Right ventricle myocardium superior (tissue), 1 donor: ENCODE measurements around the gene CACNA2D2. TPM values are rescaled to one million over a fixed set of nuclear protein-coding genes. Genes with fewer than 3 reads are reported as not detected.
A peak's percentile ranks its signal among the peaks of the same experiment; 100 is the strongest.

Experiments
- ATAC-seq: fragments of 200-7000 bp; cut with Tn5 transposase; one replicate; pipeline ENCODE4 v1.9.1; 2020; ENCODE audit warnings: mild to moderate bottlenecking; ENCODE audit not compliant: poor library complexity
- DNase-seq: peaks from one replicate; pipeline ENCODE4 v3.0.0-alpha.2; 2020
- intact Hi-C: fragments of 100-400 bp; cut with DNase I; formaldehyde crosslinking; loops from one replicate; pipeline ENCODE4 v1.11.2; 2022
- total RNA-seq: library from RNA; stranded (reverse); fragmentation: NEBNext Ultra II Directional; extraction: Animal tissue kit (Norgen Biotek cat#: 25700); gene quantifications from one replicate; pipeline ENCODE4 v1.2.1, GENCODE V29; 2021
- donor health status: DM: no; HTN: yes; CAD: no; lungs with severe emphysema.

The CACNA2D2 gene
- total RNA-seq, 1 donor from 2014 or later: 1.6 TPM

DNA sequence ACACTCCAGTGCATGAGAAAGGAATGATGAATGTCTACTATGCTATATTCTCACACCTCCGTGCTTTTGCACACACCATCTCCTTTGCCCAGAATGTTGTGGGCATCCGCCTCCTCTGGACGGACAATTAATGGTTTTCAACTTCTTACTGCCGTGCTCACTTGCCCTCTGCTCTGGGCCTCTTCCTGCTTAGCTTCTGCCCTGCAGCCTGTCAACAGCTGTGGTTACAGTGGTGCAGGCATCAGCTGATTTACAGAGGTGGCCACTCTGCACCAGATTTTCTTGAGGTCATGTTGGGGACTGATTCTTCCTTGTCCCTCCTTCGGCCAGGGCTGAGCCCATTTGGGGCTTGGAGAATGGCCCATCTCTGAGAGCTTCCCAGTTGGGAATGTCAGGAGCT is 87.6 kb downstream of the CACNA2D2 start:
- ATAC-seq: no peak
- no peak for DNase-seq
- intact Hi-C loops: no loop called here

DNA sequence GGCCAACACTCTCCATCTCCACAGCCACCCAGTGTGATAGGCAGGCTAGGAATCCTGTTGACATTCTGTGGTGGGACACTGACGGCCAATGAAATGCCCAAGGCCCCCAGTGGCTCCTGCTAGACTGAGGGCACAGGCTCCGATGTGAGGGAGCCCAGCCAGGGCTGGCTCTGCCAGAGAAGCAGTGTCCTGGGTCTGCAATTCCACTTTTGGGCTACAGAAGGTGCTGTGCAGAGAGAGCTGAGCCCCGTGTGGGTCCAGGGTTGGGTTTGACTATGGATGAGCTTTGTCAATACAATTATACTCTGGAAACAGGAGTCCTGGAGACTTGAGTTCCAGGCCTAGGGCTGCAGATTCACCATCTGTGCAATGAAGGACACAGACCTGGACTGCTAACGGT is 88.4 kb downstream of the CACNA2D2 start:
- ATAC-seq: no peak
- intact Hi-C loops: no loop called here
- no peak for DNase-seq

DNA sequence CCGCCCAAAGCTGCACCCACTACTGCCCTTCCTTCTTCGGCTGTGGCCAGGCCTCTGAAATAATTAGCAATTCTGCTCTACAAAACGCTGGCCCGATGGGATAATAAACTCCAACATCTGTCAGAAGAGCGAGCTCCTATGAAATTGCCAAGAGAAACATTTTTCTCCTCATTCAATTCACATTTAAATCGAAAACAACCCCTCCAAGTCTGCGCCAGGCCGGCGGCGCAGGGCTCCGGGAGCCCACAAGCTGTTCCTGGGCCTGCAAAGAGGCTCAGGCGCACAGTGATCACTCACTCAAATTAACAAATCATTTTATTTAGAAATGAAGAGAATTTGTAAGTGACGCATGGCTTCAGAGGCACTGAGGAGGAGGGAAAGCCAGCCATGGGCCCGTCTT is 88.8 kb downstream of the CACNA2D2 start:
- intact Hi-C loops: no loop called here
- no peak for DNase-seq
- ATAC-seq: no peak

DNA sequence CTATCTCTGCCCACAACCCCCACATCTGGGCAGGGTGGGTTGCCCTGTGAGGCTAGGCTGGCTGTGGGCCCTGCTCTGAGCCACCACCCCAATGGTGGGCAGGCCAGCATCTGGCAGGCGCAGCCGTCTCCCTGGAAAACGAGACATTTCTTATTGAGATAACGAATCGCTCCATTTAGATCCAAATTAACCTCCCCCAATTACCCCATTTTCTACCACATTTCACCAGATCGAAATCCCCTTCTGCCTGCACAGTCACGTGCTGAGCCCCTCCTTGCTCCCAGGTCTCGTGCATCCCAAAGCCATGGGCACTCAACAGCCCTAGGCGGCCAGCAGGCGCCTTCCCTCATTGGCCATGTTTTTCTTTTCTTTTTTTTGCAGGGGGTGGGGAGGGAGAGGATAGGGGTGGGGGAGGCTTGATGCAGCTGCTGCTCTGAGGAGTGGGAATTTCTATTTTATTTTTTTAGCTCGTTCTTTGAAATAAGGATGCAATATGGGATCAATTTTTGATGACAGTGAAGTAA is 91.1 kb downstream of the CACNA2D2 start:
- intact Hi-C loops: no loop called here

DNA sequence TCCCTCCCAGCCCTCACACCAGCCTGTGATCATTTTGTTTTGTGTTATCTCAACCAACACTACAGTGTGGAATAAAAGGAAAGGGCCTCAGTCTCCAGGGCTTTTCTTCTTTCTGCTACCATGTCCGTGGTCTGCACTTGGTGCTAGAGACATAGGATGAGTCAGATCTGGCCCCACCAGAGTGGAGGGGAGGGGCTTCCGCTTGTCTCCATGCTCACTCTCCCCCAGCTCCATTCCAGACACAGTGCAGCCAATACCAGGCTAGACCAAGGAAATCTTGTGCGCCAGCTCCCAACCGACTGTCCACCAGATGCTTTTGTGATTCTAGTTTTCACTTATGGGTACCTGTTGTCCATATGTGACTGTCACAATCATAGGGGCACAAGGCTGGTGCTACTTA is 92.2 kb downstream of the CACNA2D2 start:
- DNase-seq (no peak), ATAC-seq (no peak)
- intact Hi-C loops: no loop called here

More for the DNA sequence above, 91.1 kb downstream of the CACNA2D2 start:
- DNase-seq (no peak), ATAC-seq (no peak)

DNA sequence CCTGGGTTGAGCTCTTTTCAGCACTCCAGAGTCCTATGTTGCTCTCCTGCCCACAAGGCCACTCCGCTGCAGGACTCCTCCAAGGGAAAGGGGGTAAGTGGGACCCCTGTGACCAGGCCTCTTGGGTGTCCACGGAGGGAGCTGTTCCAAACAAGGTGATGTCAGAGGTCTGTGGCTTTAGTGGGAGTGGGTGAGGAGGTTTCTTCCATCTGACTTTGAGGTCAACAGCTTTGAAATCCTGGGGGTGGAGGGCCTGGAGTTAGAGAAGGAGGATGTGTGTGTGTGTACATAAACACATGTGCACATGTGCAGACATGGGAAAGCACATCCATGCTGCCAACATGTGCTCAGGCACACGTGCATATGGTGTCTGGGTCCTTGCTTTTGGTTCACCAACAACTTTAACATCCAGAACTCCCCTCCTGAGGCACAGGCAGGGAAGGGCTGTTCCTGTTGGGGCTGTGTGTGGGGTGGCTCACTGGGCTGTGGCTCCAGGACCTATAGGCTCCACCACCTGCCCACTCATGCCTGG is 92.8 kb downstream of the CACNA2D2 start:
- intact Hi-C loops: no loop called here
- DNase-seq: no peak
- no peak for ATAC-seq

DNA sequence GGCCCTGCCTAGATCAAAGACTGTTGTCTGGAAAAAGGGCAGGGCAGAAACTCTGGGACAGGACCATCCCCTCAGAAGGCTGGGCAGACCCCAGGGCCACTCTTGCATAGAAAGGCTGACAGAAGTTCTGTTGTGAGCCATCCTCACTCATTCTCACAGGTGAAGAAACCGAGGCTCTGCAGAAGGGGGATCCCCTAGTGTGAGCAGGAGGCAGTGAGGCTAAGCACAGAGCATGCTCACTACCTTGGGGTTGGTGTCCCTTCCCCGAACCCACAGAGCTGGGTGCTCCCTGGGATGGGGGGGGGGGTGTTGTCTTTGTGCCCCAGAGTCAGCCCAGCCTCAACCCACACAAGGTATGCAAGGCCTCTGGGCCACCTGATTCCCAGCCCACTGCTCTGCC is 93.2 kb downstream of the CACNA2D2 start:
- ATAC-seq (no peak), DNase-seq (no peak)
- intact Hi-C loops: no loop called here

DNA sequence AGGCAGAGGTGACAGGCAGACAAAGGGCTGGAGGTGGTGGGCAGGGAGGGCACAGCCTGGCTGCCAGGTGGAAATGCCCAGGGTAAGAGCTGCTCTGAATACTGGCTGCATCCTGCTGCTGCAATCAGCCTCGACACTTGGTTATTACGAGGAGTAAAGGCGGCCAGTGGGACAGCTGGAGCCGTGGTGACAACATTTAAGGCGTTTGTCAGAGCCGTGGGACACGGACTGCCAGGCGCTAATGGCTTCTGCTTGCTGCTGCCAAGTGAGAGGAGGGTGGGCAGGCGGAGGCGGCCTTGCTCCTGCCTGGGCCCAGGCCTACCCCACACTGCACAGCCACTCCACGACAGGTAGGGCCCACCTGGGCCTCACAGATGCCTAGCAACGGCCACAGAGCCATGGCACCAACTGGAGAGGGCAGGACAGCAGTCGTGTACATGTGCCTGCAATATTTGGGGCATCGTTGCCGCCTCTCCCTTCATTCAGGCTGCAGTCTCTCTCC is 94.9 kb downstream of the CACNA2D2 start:
- ATAC-seq: no peak
- intact Hi-C loops: no loop called here
- DNase-seq: no peak

DNA sequence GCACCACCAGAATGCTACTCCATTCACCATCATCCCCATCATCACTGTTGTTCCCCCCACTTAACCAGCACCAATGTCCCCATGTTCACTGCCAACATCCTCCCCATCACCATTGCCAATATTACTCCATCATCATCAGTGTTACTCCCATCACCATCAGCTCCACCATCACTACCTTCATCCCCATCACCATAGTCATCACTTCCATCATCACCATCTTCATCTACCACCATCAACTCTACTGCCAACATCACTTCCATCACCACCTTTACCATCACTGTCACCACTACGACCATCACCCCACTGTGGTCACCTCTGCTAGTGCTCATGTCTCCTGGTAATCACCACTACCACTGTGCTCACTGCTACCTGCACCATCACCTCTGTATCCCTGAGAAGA is 96.9 kb downstream of the CACNA2D2 start:
- ATAC-seq (no peak), DNase-seq (no peak)
- intact Hi-C loops: no loop called here

DNA sequence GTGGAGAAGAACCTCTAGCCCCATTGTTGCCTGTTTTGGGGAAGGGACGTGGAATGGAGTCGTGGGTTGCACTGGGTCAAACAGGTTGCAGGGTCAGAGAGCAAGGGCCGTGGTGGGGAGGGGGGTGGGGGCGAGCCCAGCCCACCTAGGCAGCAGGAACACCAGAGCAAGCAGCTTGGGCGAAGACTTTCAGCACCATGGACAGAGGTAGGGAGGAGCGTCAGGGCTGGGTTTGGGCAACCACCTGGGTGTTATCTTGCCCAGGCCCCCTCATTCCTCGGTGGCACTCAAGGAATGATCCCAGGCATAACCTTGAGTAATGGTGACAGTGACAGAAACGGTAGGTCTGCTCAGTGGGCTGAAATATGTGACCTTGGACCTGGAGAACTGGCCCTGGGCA is 98.2 kb downstream of the CACNA2D2 start:
- no peak for ATAC-seq
- DNase-seq: no peak
- intact Hi-C loops: no loop called here

DNA sequence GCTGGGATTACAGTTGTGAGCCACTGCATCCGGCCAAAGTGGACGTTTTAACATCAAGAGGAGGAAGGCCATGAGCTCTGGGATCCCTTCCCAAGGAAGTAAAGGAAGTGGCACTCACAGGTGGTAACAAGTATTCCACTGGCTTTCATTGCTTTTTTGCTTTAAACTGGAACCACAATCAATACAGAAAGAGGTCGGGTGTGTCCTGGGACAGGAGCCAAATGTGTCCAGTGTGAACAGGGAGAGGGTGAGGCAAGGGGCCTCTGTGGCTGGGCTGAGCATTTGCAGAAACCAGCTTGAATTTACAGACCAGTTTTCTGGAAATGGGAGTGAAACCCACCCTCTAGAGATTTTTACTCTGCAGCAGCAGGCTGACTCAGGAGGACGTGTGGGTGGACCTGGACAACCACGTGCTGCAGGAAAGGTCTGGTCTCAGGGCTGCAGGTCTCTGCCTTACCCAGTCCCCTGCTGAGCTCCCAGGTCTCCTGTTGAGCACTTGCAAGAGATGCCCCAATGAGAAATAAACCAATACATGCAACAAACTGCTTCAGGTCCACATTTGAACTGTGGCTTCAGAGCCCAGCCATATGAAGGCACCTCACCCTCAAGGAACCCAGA is 101.3 kb downstream of the CACNA2D2 start:
- ATAC-seq (no peak), DNase-seq (no peak)
- intact Hi-C loops: no loop called here

DNA sequence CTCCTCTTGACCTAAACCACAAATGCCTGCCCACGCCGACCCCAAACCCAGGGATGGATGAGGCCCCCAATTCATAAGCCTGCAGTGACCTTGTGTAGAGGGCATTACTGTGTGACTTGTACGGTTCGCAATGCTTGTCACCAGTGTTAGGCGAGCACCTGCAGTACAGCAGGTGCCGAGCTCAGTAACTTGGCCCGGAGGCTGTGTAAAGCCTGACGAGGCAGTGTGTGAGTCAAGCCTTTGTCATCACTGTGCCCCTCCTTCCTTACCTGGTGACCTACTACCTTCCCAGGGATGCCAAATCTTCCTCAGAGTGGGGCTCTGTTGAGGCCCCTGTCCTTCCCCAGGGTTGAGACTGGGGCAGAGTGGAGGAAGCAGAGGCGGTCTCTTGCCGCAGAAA is 106.9 kb downstream of the CACNA2D2 start:
- no peak for DNase-seq
- intact Hi-C loops: no loop called here
- no peak for ATAC-seq

DNA sequence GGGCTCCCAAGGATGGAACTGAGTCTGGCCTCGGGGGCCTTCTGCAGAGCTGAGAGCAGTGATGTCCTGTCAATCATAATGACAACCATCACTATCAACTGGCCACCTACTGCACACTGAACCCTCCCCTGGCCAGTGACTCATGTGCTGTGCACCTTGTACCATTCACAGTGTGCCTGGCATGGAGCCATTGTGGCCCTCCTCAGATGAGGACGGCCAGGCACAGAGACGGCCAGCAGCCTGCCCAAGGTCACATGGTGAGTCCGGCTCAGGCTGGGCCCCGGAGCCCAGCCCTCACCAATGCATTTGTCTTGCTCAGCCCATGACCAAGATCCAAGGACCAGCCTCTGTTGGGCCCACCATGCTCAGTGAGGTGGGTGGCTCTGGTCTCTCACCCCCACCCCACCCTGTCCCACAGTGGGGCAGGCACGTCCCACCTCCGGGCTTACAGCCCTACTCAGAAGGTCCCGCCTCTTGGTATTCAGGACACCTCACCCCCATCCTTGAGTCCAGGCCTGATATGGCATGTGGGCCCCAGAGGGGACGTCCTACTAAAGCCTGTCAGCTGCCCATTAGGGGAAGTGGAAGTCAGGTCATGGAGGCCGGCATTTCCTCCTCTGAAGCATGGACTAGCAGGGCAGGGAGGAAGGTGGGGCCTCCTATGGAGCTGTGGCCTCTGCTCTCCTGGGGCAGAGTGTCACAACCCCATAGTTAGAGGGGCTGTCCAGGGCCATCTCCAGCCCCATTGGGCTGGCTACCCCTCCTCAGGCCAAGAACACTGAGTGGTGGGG is 108.2 kb downstream of the CACNA2D2 start:
- ATAC-seq (no peak), DNase-seq (no peak)
- intact Hi-C loops: no loop called here

DNA sequence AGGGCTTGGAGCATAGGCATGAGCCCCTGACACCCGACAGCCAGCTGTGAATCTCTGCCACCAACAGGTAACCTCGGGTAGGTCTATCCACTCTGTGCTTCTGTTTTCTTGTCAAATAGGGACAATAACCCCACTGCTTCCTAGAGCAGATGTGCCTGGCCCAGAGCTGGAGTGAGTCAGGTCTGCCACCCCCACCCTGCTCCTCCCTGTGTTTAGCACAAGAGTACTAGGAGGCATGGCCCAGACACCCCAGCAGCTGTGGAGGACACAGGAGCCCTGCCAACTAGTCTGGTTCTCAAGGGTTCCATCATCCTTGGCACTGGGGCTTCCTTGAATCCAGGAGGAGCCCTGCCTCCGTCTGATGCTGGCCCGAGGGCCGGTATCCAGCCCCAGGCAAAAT is 110.4 kb downstream of the CACNA2D2 start:
- intact Hi-C loops: no loop called here
- no peak for DNase-seq
- ATAC-seq: no peak

DNA sequence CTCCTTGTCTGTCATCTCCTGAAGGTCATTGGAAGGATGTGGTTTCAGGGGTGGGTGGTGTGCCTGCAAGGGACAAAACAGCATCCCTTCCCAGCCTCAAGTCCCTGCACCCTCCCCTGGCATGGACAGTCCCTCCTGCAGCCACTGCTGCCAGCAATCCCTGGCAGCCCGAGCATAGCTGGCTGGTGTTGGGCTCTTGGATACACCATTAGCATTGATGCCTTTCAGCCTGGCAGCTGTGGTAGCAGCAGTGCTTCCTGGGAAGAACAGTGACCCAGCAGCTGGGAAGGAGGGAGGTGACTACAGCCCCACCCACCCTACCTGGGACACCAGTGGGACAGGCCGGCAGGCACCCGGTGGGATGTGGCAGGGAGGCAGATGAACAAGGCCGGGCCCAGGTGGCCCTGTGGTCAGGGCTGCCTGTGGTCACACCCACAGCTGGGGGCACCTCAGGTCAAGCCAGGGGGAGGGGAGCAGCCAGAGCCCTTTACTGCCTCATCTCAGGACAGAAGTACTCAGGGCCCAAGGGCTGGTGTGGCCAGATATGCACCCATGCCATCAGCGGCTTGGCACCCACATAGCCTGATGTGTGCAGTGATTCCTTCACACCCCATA is 111.2 kb downstream of the CACNA2D2 start:
- intact Hi-C loops: no loop called here
- DNase-seq: peak; percentile 68
- ATAC-seq: peak; percentile 87

DNA sequence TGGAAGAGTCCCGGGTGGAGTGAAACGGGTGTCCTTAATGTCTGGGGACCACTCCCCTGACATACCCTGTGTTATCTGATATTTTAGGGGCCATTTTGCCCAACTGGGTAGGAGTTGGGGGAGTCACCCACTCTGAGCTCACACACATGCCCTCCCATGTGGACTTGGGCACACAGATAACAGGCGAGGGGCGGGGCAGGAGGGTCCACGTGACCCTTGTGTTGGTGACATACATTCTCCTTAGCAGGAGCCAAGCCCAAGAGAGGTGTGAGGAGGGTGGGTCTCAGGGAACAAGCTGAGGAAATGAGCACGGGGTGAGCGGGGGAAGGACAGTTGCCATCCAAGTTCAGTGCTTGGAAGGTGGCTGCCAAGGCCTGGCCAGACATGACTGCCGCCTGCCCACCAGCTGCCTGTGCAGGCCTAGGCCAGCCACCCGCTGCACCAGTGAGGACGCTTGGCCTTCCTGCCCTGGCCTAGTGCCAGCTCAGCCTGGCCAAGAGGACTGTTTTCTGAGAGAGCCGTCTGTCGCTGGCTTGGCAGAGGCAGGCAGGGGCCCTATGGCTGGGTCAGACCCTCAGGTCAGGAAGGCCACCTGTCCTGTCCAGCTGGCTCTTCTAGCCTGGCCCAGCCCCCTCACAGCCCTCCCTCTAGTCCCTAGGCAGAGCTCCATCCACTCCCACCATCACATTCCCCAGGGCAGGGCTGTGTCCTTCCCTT is 112.8 kb downstream of the CACNA2D2 start:
- intact Hi-C loops: no loop called here
- DNase-seq (peak; percentile 87), ATAC-seq (peak; percentile 83)

DNA sequence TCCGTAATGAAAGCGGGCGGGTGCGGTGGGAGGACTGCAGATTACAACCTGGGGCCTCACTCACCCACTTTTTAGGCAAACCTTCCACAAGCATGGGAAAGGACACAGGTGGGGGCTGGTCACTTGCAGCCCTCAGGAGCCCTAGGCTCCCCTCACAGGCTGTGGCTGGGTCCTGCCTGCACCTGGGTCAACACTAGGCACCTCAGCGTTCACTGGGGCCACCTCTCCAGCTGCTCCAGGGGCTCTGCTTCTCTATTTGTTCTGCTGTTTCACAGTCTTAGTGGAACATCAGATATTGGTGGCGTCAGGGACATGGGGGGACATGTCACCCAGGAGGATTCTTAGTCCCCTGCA is 114.0 kb downstream of the CACNA2D2 start:
- DNase-seq (no peak), ATAC-seq (no peak)
- intact Hi-C loops: no loop called here

DNA sequence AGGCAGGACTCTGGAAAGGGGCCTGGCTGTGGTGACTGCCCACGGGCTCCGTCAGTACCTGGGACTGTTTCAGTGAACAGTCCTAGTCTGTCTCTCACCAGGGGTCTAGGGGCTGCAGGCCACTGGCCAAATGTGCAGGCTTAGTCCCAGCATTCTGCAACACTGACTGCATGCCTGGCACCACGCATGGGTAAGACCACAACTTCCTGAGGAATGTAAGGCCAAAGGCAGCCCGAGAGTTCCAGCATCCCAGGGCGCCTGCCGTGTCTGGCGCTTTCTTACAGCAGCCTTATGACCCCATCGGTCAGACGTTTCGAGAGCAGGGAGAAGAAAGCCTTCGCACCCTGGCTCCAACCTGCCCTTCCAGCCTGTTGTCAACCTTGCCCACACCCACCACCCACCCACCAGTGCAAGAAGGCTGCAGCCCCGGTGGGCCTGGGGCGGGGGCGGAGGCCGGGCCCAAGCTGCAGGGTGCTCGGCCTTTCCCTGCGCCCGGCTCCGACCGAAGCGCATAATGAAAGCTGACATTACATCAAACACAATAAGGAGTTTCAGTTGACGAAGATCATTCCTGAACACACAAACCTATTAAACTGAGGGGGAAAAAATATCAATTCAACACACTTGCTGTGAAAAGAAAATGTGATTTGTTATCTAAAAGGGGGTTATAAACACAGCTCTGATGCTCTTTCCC is 114.6 kb downstream of the CACNA2D2 start:
- ATAC-seq (no peak), DNase-seq (no peak)
- intact Hi-C loops: no loop called here
